Putamen (tissue), 1 donor: Measurements from ENCODE around the gene DDX47.
"Not testable (repeated sequence)": the region's sequence is repeated elsewhere in the genome, so short reads cannot be mapped to it uniquely, and the experiment has no call there.

Experiments
- DNase-seq: peaks from one replicate; pipeline ENCODE4 v3.0.0-alpha.2; 2016; ENCODE audit warnings: low spot score

The DDX47 gene

DNA sequence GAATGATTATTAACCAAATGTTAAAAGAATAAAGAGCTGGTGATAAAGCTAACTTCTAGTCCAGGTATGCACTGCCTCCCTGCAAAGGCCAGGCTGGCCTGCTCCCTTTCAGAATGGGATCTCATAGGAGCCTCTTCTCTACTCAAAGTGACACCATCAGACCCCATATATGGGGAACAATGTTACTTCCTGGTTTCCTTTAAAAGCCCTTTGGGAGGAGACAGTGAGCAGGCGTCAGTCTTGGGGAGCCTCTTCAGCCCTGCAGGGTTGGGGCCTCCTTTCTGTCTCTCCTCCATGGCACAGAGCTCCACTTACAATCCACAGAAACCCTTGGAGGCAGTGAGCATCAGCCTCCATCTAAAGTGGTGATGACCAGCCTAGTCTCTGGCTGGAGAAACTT, 60.9 kb downstream of the DDX47 start:
- no peak for DNase-seq

DNA sequence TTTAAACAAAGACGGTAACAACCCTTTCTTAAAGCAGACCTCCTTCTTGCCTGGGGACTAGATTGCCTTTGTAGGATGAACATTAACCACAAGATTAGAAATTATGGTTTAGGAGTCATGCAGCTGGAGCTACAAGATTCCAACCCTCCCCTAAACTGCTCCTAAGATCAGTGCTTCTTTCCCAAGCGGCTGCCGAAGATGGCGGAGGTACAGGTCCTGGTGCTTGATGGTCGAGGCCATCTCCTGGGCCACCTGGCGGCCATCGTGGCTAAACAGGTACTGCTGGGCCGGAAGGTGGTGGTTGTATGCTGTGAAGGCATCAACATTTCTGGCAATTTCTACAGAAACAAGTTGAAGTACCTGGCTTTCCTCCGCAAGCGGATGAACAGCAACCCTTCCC, 62.2 kb downstream of the DDX47 start:
- DNase-seq = not testable (repeated sequence)

DNA sequence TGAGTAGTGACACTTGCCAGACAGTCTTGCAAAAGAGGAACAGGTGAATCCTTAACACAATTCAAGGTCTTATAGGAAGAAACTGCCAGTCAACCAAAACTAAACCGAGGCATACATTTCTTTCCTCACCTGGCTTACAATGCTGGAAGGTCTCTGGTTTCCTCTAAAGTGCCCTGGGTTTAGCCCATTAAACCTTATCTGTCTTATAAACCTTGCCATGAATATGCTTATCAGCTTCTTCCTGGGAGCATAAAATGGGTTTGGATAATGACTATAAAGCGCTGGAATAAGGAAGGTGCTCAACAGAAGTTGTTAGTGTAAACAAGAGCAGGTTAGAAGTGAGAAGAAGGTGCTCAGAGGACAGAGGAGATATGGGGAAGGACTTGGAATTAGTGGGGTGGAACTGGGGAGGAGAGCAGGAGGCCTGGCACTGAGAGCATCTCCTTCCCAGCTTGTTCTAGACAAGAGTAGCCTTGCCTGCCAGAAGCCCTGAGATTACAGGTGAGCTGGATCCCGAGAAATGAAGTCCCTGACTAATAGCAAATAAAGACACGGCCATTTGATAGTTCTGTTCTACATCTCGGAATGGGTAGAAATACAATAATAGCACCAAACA, 64.1 kb downstream of the DDX47 start:
- DNase-seq = no peak

DNA sequence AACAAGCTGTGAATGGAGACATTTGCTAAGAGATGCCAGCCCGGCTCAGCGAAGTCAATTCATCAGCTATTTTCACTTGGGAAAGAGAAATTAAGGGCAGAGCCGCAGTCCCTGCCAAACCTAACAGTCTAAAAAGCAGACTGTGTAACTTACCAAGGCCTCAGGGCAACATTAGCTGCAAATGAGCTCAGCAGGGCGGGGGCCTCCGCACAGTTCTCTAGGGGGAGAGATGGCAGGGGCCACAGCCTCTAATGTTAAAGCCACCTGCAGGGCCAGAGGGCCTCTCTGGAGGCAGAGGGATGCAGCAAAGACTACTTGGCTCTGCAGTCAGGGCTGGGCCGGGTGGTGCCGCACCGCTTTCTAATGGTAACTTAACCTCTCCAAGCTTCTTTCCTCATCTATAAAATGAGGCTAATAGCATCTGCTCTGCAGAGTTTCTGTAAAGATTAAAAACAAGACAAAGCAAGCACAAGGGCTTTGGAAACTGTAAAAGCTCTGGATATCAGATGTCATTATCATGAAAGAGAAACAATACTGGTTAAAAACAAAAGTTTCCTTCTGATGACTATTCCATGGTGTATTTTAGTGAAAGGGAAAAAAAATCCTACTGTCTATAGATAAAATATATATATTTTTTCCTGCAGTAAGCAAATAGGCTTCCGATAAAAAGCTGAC, 64.8 kb downstream of the DDX47 start:
- DNase-seq = no peak
